GM12878 (cell line): ENCODE measurements around the gene WWOX.

Experiments
- ATF2 ChIP-seq: IDR thresholded peaks from 2 replicates; pipeline ENCODE4 v1.6.1; 2012; ENCODE audit warnings: low read length, inconsistent platforms
- BRCA1 ChIP-seq: IDR thresholded peaks from 2 replicates; pipeline ENCODE4 v1.6.1; 2011; ENCODE audit warnings: low read depth, low read length, improper control_type of control experiment
- CHD4 ChIP-seq: fragments of 200-600 bp; sonication (generic); IDR thresholded peaks from 2 replicates; pipeline ENCODE4 v1.6.1; 2016; ENCODE audit warnings: mild to moderate bottlenecking
- EP300 ChIP-seq, 2 experiments: fragments of 150-350 bp in 1 of 2; IDR thresholded peaks; 2 replicates each; pipeline ENCODE4 v1.6.1; 2011 to 2012; ENCODE audit warnings: low read depth in 2 of 2, low read length in 2 of 2, borderline replicate concordance in 1 of 2, improper control_type of control experiment in 1 of 2, inconsistent platforms in 1 of 2; ENCODE audit not compliant: control insufficient read depth in 1 of 2
- POLR2A ChIP-seq: IDR thresholded peaks from 2 replicates; pipeline ENCODE4 v1.6.1; 2011; ENCODE audit warnings: low read depth, mild to moderate bottlenecking, low read length

- no peak for TF ChIP-seq POLR2A
- no peak for TF ChIP-seq EP300 (IDR thresholded peaks at IDR 0.05; ENCODE audit: borderline replicate concordance in 1 of 2, control insufficient read depth in 1 of 2, low read depth in 2 of 2, low read length in 2 of 2)
- no peak for TF ChIP-seq ATF2
- no peak for TF ChIP-seq BRCA1
- TF ChIP-seq CHD4: no peak
Observed at GRCh38 chr16:78918805-78919305, 819.4 kb downstream of the WWOX start.
